ENCODE results near the gene DUSP2.

Gene DUSP2

GRCh38 chr2:96103761-96104486 lies 41.3 kb downstream of the DUSP2 start:
- no peak for DNase-seq

- DNase-seq: no peak
Observed at GRCh38 chr2:96103187-96103601, 42.0 kb downstream of the DUSP2 start.

DNA sequence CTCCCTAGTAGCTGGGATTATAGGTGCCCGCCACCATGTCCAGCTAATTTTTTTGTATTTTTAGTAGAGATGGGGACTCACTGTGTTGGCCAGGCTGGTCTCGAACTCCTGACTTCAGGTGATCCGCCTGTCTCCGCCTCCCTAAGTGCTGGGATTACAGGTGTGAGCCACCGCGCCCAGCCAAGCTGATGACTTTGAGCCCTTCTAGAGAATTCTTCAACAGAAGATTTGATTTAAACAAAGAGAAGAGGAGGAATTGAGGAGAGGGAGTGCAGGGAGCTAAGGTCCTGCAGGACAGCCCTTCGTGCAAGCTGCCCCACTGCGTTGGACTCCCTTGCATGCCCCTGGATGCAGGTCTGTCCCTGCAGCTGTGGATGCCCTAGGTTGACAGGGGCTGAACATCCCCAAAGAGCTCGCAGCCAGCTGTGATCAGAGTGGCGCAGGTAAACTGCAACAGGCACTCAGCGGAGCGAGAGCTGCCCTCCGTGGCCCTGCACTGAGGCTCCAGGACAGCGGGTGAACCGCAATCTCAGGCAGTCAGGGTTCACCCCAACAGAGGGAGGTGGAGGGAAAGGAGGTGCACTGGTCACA lies 42.5 kb downstream of the DUSP2 start:
- DNase-seq: no peak

- no peak for DNase-seq
Observed at GRCh38 chr2:96100893-96101304, 44.3 kb downstream of the DUSP2 start.

DNA sequence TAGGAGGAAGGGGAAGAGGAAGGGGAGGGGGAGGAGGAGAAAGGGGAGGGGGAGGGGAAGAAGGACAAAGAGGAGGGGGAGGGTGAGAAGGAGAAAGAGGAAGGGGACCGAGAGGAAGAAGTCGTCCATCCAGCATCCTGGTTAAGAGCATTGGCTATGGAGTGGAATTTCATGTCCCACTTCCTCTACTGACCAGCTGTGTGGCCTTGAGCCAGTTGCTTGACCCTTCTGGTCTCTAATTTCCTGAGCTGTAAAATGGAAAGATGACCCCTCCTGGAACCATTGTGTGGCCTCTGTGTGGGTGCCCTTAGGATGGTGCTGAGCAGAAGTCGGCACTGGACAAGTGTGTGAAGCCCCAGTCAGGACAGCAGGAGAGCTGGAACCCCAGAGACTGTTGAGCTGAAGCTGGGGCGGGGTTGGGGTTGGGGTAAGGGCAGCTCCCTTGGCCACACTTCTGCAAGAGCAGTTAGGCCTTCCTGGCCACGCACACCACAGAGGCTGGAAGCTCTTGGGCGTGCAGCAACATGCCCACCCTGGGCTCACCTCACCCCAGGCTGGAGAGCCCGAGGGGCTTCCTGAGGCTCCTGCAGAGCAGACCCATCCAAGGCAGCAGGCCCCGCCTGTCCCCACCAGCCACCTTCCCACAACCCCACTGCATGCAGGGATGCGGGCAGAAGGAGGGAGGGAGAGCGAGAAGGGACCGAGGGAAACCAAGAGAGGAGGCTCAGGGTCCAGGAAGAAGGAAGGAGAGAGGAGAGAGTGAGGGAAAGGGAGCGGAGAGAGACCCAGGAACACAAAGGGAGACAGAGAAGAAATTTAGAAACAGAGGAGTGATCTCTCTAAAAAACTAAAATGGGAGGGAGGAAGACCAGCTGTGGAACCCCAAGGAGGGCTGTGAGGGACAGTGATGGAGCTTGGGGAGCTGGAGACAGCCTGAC lies 45.1 kb downstream of the DUSP2 start:
- DNase-seq: no peak

DNA sequence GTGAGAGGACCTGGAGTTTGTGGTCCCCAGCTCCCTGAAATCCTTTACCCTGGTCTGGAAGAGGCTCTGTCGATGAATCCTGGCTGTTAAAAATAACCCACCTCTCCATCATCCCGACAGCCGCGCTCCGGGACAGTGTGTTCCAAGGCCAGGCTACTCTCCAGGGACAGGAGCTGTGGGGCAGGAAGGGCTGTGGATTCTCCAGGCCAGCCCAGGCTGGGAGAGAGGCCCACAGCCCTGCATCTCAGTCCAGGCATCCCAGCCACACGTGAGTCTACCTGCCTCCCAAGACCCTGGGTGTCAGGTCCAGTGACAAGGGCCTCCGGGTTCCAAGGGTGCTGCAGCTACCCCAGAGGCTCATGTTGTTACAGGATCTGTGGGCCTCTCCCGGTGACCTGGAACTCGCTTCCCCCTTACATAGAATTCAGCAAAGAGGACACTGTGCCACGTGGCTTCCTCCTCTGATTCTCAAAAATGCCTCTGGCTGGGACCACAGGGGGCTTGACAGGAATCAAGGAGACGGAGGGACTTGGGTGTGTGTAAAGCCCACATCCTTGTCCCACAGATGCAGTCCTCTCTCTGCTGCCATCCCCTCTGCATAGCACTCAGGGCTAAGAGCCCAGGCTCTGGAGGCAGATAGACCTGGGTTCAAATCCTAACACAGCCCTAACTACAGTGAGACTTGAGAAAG lies 46.2 kb downstream of the DUSP2 start:
- no peak for DNase-seq

GRCh38 chr2:96097951-96098823 lies 47.1 kb downstream of the DUSP2 start:
- DNase-seq: no peak

- DNase-seq: no peak
Observed at GRCh38 chr2:96097441-96097840, 47.8 kb downstream of the DUSP2 start.

DNA sequence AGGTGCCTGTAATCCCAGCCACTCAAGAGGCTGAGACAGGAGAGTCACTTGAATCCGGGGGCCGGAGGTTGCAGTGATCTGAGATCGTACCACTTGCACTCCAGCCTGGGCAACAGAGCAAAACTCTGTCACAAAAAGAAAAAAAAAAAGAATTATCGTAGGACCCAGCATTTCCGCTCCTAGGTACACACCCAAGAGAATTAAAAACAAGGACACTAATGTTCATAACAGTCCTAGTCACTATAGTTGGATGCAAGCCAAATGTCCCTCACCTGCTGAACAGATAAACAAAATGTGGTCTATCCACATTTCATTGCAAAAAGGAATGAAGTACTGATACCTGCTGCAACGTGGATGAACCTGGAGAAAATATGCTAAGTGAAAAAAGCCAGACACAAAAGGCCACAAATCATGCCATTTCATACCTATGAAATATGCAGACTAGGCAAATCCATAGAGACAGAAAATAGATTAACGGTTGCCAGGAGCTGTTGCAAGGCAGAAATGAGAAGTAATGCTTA lies 50.1 kb downstream of the DUSP2 start:
- DNase-seq: no peak

- no peak for DNase-seq
Observed at GRCh38 chr2:96093528-96093927, 51.7 kb downstream of the DUSP2 start.
